Thyroid gland (tissue), 4 donors: ENCODE data around the gene ELL. TPM values are rescaled to one million over a fixed set of nuclear protein-coding genes. Genes with fewer than 3 reads are reported as not detected.

Experiments
- DNase-seq, 2 donors: peaks; one replicate each; pipeline ENCODE4 v3.0.0-alpha.2; 2019
- H3K27ac ChIP-seq, 3 donors: fragments of 200-600 bp; sonication (generic); 1 replicate in 2 of 3; 2 replicates in 1 of 3; pipeline ENCODE4 v1.5.1; 2016 to 2019; ENCODE audit warnings: mild to moderate bottlenecking in 1 of 3, moderate library complexity in 1 of 3
- H3K27me3 ChIP-seq: fragments of 200-600 bp; sonication (generic); one replicate; pipeline ENCODE4 v1.5.1; 2019
- H3K36me3 ChIP-seq, 2 donors: fragments of 200-600 bp; sonication (generic); one replicate each; pipeline ENCODE4 v1.5.1; 2016 to 2019
- H3K4me1 ChIP-seq, 2 donors: fragments of 200-600 bp; sonication (generic); one replicate each; pipeline ENCODE4 v1.5.1; 2017 to 2019
- H3K4me3 ChIP-seq, 3 donors: fragments of 200-600 bp; sonication (generic); replicated peaks in 1 of 3; 1 replicate in 2 of 3; 2 replicates in 1 of 3; pipeline ENCODE4 v1.5.1; 2016; ENCODE audit warnings: mild to moderate bottlenecking in 1 of 3
- H3K9me3 ChIP-seq: fragments of 200-600 bp; sonication (generic); one replicate; pipeline ENCODE4 v1.5.1; 2017
- POLR2A ChIP-seq, 2 donors: fragments of 450-650 bp; IDR thresholded peaks; one replicate each; pipeline ENCODE4 v1.6.1; 2017; ENCODE audit warnings: antibody characterized with exemption in 2 of 2, mild to moderate bottlenecking in 2 of 2, moderate library complexity in 1 of 2
- WGBS, 2 donors: methylation state at CpG; one replicate each; pipeline ENCODE4 v1.1.5; 2017; 5-methylcytosine and 5-hydroxymethylcytosine counted together
- intact Hi-C: fragments of 100-400 bp; cut with DNase I; formaldehyde crosslinking; loops from one replicate; pipeline ENCODE4 v1.15.1; 2023
- total RNA-seq, 4 donors: library from RNA; depleted of rRNA; stranded (reverse); fragments of >200 nt; gene quantifications; one replicate each; pipeline ENCODE4 v1.2.3, GENCODE V29; 2016
- TF ChIP-seq, protein P1 (sequence below), 6 experiments: fragments of 200-600 bp in 3 of 6; fragments of 450-650 bp in 3 of 6; sonication (generic) in 3 of 6; IDR thresholded peaks; one replicate each; pipeline ENCODE4 v1.5.1; 2016 to 2019; ENCODE audit warnings: antibody characterized with exemption in 6 of 6, mild to moderate bottlenecking in 2 of 6, inconsistent platforms in 1 of 6, moderate library complexity in 1 of 6

The ELL gene
- total RNA-seq = 10 to 100 TPM; 10.8 to 31.0 (median 11.5) TPM

DNA sequence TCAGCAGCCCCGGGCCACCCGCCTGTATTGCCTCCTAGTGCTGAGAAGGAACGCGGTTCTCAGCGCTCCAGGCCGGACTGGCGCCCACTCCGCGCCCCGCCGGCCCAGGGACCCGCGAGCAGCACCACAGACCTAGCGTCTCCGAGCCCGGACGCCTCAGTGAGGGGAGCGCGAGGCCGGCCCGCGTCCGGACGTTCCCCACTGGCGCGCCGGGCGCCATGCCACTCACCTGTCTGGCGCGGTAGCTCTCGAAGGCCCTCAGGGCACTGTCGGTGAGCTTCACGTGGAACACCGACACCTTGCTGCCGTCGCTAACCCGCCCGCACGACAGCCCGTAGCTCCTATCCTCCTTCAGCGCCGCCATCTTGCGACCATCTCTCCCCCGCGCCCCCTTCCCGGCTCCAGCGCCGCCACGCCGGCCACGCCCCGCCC is at the start of gene ELL:
Gene ELL, minus strand, starts transcription at position 379 of the 432 bp plus-strand sequence. Its CDS starts 15 bp downstream, at position 364.
- Histone ChIP-seq H3K27ac (peak within 1 kb of the TSS; percentile 90 to 93 (median 90)), H3K4me3 (peak within 1 kb of the TSS; percentile 35 to 99 (median 97)), H3K4me1 (peaks cover 10 to 17% of the 10 kb centered on the region in 2 donors), H3K9me3 (no peaks in the 10 kb centered on the region), H3K36me3 (no peaks in the 10 kb centered on the region), H3K27me3 (no peaks in the 10 kb centered on the region)
- intact Hi-C loops = no loop called here
- no peak for DNase-seq
- TF ChIP-seq POLR2A (IDR thresholded peaks at IDR 0.05) = peak; percentile 84 to 87
- TF ChIP-seq, protein P1, sequence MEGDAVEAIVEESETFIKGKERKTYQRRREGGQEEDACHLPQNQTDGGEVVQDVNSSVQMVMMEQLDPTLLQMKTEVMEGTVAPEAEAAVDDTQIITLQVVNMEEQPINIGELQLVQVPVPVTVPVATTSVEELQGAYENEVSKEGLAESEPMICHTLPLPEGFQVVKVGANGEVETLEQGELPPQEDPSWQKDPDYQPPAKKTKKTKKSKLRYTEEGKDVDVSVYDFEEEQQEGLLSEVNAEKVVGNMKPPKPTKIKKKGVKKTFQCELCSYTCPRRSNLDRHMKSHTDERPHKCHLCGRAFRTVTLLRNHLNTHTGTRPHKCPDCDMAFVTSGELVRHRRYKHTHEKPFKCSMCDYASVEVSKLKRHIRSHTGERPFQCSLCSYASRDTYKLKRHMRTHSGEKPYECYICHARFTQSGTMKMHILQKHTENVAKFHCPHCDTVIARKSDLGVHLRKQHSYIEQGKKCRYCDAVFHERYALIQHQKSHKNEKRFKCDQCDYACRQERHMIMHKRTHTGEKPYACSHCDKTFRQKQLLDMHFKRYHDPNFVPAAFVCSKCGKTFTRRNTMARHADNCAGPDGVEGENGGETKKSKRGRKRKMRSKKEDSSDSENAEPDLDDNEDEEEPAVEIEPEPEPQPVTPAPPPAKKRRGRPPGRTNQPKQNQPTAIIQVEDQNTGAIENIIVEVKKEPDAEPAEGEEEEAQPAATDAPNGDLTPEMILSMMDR (IDR thresholded peaks at IDR 0.05) = no peak
- WGBS, 2 donors = 1% methylated on average over 16 of the region's 52 CpGs; no CpG with 5 or more reads in 1 of the 2 donors

DNA sequence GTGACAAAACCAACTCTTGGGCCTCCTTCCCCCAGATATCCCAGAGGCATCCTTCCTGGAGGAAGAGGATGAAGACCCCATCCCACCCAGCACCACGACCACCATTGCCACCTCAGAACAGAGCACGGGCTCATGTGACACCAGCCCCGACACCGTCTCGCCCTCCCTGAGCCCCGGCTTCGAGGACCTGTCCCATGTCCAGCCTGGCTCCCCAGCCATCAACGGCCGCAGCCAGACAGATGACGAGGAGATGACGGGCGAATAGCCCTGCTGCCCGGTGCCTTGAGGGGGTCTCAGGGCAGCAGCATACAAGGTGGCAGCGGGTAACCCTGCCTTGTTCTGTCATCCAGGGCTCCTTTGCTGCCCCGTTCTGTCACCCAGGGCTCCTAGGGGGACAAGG is 46.5 kb upstream of the ELL start:
- H3K4me3 ChIP-seq = no peak overlapping the region
- H3K27me3 ChIP-seq = no peaks in the 10 kb centered on the region
- no peaks in the 10 kb centered on the region for H3K9me3 ChIP-seq
- H3K36me3 ChIP-seq = peaks cover 46 to 53% of the 10 kb centered on the region in 2 donors
- peaks cover 11 to 16% of the 10 kb centered on the region in 2 donors for H3K4me1 ChIP-seq
- no peak for DNase-seq
- H3K27ac ChIP-seq = no peak overlapping the region
- 94 to 95% methylated on average over 15 of the region's 15 CpGs for WGBS, 2 donors
- intact Hi-C loops = no loop called here
- no peak for TF ChIP-seq POLR2A (IDR thresholded peaks at IDR 0.05)
- TF ChIP-seq, protein P1 (IDR thresholded peaks at IDR 0.05) = no peak

DNA sequence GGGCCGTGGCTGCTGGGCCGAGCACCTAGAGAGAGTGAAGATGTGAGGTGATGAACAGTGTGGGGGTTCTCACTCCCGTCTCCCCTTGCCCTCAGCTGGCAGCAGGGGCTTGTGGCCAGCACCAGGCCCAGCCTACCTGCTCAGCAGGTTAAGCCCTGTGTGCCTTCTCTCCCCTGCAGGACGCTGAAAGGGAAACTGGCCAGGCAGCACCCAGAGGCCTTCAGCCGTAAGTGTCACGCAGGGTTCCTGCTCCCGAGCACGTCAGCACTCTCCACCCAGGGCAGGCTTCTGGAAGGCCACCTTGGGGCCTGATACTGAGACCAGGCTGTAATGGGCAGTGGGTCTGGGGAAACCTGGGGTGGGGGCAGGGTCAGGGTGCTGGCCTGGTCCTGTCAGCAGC is 45.1 kb upstream of the ELL start:
- H3K9me3 ChIP-seq = no peaks in the 10 kb centered on the region
- no peak for TF ChIP-seq POLR2A (IDR thresholded peaks at IDR 0.05)
- TF ChIP-seq, protein P1 (IDR thresholded peaks at IDR 0.05) = no peak
- no peaks in the 10 kb centered on the region for H3K27me3 ChIP-seq
- DNase-seq = no peak
- intact Hi-C loops = no loop called here
- H3K36me3 ChIP-seq = peaks cover 45 to 53% of the 10 kb centered on the region in 2 donors
- WGBS, 2 donors = 100% methylated on average over 2 of the region's 8 CpGs
- no peak overlapping the region for H3K4me3 ChIP-seq
- H3K27ac ChIP-seq = no peak overlapping the region
- H3K4me1 ChIP-seq = peaks cover 0 to 4% of the 10 kb centered on the region in 2 donors

DNA sequence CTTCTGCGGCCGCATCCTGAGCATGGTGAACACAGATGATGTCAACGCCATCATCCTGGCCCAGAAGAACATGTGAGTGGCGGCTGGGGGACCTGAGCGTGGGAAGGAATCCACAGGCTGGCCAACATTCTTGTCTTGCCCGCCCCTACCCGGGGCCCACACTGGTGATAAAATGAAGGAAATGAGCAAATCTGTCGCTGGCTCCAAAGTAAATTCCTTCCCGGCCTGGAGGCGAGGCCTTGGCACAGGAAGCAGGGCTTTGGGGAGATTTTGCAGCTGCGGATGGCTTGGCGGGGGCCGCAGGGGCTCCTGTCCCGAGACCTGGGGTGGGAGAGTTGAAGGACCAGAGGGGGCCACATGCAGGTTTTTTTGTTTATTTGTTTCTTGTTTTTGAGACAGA is 40.2 kb upstream of the ELL start:
- Histone ChIP-seq H3K36me3 (peaks cover 28 to 34% of the 10 kb centered on the region in 2 donors), H3K27ac (peak overlapping the region in 2 of 3 donors; percentile 14 to 31), H3K9me3 (no peaks in the 10 kb centered on the region), H3K4me1 (peaks cover 4 to 9% of the 10 kb centered on the region in 2 donors), H3K27me3 (no peaks in the 10 kb centered on the region), H3K4me3 (no peak overlapping the region)
- no peak for DNase-seq
- TF ChIP-seq POLR2A (IDR thresholded peaks at IDR 0.05) = no peak
- TF ChIP-seq, protein P1 (IDR thresholded peaks at IDR 0.05) = no peak
- intact Hi-C loops = no loop called here
- 76 to 87% methylated on average over 14 of the region's 14 CpGs for WGBS, 2 donors

DNA sequence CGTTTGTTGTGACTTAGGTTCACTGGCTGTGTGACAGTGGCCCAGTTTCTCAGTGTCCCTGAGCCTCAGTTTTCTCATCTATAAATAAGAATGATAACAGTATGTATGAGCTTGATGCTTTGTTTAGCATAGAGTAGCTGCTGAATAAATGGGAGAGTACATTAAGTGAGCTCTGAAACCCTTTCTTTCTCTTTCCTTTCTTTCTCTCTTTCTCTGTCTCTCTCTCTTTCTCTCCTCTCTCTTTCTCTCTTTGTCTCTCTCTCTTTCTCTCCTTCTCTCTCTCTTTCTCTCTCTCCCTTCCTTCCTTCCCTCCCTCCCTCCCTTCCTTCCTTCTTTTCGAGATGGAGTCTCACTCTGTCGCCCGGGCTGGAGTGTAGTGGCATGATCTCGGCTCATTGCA is 37.8 kb upstream of the ELL start:
- DNase-seq = no peak
- intact Hi-C loops = no loop called here
- no peaks in the 10 kb centered on the region for H3K9me3 ChIP-seq
- no peak for TF ChIP-seq POLR2A (IDR thresholded peaks at IDR 0.05)
- TF ChIP-seq, protein P1 (IDR thresholded peaks at IDR 0.05) = no peak
- H3K4me1 ChIP-seq = peaks cover 4 to 9% of the 10 kb centered on the region in 2 donors
- H3K36me3 ChIP-seq = peaks cover 8 to 11% of the 10 kb centered on the region in 2 donors
- WGBS, 2 donors = 71 to 78% methylated on average over 5 of the region's 5 CpGs
- H3K4me3 ChIP-seq = no peak overlapping the region
- H3K27ac ChIP-seq = no peak overlapping the region
- H3K27me3 ChIP-seq = no peaks in the 10 kb centered on the region
